Hematopoietic multipotent progenitor cell treated with erythropoietin and hydrocortisone succinate and interleukin-3 and kit ligand, for 8 days (in vitro differentiated cells): Measurements from ENCODE around the gene TIMELESS.
"Not testable (repeated sequence)": the region's sequence is repeated elsewhere in the genome, so short reads cannot be mapped to it uniquely, and the experiment has no call there.

Experiments used
- DNase-seq: peaks from one replicate; pipeline ENCODE4 v3.0.0-alpha.2; 2015

Gene TIMELESS

GRCh38 chr12:56448860-56449621 lies at the start of gene TIMELESS:
Gene TIMELESS (minus strand): TSS chr12:56449426. CDS start chr12:56434170, 15,256 bp downstream.
- DNase-seq = peak; percentile 91

DNA sequence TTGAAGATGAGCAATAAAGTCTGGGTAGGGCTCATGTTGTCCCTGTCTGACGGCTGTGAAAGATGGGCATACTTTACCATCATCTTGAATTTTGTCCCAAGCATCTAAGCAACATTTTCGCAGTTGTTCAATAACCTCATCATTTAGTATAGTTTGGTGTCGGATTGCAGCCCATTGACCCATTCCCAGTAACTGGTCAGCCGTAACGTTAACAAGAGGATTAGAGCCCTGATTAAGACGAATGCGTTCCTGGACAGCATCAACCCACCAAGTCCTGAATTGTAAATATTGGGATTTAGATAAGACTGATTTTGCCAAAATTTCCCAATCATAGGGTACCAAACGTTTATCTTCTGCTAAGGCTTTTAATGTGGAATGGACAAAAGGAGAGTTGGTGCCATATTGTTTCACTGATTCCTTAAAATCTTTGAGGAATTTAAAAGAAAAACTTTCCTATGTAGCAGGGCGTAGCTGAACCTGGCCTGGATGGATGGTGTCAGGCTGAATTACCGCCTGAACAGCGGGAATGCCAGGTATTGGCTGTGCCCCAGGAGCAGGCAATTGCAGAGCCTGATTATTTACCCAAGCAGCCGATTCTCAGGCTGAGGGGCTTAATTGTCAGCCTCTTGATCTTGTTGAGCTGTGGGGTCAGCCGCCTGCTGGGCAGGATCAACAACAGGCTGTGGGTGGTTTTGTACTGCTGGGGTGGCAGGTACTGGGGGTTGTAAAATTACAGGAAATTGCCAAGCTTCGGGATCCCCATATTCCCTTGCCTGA lies 49.1 kb upstream of the TIMELESS start:
- DNase-seq = not testable (repeated sequence)

DNA sequence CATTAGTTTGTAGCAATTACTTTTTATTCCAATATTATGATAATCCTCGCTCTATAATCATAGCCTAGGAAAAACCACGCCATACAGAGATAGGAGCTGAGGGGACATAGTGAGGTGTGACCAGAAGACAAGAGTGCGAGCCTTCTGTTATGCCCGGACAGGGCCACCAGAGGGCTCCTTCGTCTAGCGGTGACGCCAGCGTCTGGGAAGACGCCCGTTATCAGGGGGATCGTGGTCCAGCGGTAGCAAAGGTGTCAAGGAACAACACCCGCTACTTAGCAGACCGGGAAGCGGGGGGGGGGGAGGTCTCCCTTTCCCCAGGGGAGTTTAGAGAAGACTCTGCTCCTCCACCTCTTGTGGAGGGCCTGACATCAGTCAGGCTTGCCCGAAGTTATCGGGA lies 47.5 kb upstream of the TIMELESS start:
- peak; percentile 26 for DNase-seq

- not testable (repeated sequence) for DNase-seq
Observed at GRCh38 chr12:56494481-56494880, 45.3 kb upstream of the TIMELESS start.

DNA sequence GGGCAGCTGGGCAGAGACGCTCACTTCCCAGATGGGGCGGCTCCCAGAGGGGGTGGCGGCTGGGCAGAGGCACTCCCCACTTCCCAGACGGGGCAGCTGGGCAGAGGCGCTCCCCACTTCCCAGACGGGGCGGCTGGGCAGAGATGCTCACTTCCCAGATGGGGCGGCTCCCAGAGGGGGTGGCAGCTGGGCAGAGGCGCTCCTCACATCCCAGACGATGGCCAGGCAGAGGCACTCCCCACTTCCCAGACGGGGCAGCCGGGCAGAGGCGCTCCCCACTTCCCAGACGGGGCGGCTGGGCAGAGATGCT lies 44.8 kb upstream of the TIMELESS start:
- DNase-seq = not testable (repeated sequence)

DNA sequence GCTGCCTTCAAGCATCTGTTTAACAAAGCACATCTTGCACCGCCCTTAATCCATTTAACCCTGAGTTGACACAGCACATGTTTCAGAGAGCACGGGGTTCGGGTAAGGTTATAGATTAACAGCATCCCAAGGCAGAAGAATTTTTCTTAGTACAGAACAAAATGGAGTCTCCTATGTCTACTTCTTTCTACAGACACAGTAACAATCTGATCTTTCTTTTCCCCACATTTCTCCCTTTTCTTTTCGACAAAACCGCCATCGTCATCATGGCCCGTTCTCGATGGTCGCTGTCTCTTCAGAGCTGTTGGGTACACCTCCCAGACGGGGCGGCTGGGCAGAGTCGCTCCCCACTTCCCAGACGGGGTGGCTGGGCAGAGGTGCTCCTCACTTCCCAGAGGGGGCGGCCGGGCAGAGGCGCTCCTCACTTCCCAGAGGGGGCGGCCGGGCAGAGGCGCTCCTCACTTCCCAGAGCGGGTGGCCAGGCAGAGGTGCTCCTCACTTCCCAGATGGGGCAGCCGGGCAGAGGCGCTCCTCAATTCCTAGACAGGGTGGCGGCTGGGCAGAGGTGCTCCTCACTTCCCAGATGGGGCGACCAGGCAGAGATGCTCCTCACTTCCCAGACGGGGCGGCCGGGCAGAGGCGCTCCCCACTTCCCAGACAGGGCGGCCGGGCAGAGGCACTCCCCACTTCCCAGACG lies 44.3 kb upstream of the TIMELESS start:
- DNase-seq = not testable (repeated sequence)

DNA sequence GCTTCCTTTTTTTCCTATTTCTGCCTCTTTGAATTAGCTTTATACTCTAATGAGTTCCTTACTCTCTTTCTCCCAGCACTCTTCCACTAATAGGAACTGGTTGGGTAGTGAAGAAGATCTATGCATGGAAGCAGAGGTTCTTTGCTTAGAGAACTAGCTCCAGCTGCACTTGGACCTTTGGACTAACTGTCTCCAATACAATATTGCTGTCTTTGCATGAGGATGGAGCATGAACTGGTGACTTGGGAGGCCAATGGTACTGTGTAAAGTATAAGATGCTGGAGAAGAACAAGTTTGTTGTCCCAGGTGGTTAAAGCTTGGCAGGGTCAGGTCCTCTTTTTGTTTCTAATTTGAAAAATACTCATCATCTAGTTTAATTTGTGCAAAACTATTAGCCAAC lies 41.1 kb upstream of the TIMELESS start:
- no peak for DNase-seq

DNA sequence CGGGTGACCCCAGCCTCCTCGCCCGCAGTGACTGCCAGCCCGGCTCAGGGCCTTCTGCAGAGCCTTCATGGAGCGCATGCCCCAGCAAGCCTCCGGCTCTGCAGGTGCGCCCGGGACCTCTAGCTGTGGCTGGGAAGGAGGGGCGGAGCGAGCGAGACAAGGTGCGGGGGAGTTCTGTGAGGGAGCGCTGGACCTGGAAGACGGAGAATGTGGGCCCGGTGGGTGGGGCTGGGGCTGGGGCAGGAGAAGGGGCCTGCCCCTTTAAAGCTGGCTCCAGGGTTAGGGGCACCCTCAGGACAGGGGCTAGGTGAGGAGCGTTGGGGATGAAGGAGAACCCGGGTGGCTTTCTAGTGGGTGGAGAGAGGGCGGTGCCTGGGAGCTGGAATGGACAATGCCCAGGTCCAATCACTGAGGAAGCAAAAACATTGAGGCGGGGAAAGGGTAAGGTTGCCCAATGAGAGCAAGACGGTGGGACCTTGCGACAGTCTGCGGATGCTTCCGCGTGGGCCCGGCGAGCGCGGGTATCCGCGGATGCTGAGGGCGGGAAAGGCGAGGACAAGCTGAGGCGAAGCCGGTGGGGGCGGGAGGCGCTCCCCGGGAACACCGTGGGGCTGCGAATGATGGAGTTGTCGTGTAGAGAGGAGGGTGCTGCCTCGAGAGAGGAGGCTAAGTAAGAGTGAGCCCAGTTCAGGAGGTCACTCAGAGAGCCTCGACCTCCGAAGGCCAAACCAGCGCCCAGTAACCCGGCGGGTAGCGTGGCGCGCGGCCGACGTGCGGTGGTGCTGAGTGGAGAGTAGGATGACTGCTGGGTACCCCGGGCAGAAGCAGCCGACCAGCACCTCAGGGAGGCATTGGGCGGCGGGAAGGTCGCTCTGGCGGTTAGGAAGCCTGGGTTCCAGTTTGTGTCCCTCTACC lies 39.1 kb upstream of the TIMELESS start, which contains the start of gene GLS2:
GLS2 (minus strand) TSS at position 121 of the 915 bp plus-strand sequence; CDS start at position 78, 43 bp downstream.
- peak; percentile 65 for DNase-seq

DNA sequence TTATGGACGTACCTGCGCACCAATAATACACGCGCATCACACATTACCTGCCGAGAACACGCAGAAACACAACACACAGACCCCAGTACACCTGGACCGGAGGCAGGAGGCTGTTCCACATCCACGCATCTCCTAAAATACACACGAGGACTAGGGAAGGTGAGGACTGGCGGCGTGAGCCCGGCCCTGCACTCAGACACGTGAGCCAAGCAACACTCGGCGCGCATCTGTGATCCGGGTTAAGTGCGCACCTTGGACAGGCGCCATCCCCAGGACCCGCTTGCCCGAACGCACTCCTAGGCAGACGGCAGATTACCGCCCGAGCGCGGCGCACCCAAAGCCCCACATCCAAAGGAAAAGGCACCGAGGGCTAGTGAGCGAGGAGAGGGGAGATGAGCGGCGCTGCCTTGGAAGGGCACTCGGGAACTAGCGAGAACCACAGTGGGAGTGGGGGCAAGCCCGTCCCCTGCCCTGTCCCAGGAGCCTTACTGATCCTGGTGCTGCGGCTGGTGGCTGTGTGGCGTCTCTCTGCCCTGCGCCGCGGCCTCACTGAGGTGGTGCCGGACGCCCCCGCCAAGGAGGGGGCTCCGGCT lies 38.3 kb upstream of the TIMELESS start:
- no peak for DNase-seq

DNA sequence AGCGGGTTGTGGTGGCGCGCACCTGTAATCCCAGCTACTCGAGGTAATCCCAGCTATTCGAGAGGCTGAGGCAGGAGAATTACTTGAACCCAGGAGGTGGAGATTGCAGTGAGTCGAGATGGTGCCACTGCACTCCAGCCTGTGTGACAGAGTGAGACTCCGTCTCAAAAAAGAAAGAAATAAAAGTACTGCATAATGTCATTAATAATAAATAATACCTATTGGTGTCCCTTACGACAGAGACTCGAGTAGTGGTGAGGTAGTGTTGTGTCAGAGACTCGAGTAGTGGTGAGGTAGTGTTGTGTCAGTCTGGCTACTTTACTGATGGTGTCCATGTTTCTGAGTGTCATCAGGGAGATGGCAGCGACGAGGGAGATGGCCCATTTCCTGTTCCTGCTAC lies 37.5 kb upstream of the TIMELESS start:
- no peak for DNase-seq

- no peak for DNase-seq
Observed at GRCh38 chr12:56484566-56484965, 35.3 kb upstream of the TIMELESS start.

DNA sequence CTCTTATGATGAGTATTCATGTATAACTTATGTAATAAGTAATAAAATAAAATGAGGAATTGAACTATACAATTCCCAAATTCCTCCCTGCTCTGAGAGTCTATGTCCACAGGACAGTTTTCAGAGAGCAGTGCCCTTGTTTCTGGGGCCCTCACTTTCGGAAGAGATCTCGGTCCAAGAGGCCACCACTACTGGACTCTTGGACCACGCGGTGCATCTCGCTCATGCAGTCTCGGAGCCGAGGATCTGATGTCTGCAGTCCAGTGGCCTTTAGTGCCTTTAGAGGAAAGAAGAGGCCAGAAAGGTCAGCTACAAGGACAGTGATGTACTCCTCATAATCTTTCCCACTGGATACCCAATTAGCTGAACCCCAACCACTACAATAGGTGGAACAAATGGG lies 30.4 kb upstream of the TIMELESS start:
- no peak for DNase-seq

- no peak for DNase-seq
Observed at GRCh38 chr12:56477521-56478225, 28.4 kb upstream of the TIMELESS start.

DNA sequence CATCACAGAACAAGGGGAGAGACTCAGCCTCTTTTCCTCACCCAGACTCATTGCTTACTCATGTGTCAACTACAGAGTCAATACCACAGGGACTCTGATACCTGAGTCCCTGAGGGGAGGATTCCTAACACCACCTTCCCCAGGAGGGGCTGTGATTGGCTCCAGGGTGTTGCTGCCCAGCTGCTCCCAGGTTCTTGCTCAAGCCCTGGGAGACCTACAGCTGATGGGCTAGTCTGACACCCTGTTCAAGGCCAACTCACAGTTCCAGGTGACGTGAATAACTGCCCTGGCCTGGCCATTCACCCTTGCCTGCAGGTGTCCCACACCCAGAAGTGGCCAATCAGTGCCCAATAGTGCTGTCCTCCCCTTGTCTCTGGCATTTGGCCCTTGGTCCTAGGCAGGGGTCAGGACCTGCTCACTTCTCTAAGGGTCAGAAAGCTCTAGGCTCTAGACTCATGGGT lies 27.8 kb upstream of the TIMELESS start:
- no peak for DNase-seq

- DNase-seq = no peak
Observed at GRCh38 chr12:56476143-56476542, 26.9 kb upstream of the TIMELESS start.

- no peak for DNase-seq
Observed at GRCh38 chr12:56474389-56474788, 25.2 kb upstream of the TIMELESS start.

GRCh38 chr12:56469007-56469930 lies 20.0 kb upstream of the TIMELESS start:
- DNase-seq = peak; percentile 81

GRCh38 chr12:56468216-56469006 lies 19.2 kb upstream of the TIMELESS start, which contains the start of gene SPRYD4:
Gene SPRYD4 (plus strand): TSS chr12:56468578. CDS start chr12:56468592, 14 bp downstream.
- peak; percentile 94 for DNase-seq

GRCh38 chr12:56462565-56462964 lies 13.3 kb upstream of the TIMELESS start:
- no peak for DNase-seq
